Effector CD4-positive, alpha-beta T cell (primary cell): ENCODE data around the gene KIF26A.

Source experiments
- DNase-seq: peaks from one replicate; pipeline ENCODE4 v3.0.0-alpha.2; 2020

Gene KIF26A

DNA sequence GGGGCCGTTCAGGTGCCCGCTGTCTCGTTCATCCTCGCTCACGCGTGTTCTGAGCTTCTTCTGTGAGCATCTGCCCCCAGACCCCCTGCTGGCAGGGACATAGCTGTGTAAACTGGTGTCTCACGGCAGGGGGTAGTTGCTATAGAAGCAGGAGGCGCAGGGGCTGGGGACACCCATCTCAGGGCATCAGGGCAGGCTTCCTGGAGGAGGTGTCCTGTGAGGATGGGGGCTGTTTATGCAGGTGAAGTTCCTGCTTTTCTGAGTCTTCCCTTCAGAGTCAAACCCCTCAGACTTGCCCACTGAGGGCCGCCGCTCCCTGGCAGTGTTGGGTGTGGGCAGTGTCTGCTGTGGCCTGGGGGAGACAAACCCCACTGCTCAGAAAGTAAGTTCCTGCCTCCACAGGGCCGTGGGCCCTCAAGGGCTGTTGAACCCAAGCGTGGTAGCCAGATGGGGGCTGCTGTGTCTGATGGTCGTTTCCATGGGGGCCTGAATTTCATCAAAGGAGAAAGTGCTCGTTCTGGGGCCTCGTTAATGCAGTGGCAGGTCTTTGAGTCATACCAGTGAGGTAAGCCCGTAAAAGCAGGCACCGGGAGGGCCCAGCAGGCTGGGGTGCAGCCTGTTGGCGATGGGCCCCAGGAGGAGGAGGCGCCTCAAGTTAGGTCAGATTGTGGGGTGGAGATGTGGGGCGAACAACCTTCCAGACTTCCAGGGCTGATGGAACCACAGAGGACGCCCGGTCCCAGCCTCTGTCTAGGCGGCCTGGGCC is 23.4 kb downstream of the KIF26A start:
- DNase-seq: no peak

DNA sequence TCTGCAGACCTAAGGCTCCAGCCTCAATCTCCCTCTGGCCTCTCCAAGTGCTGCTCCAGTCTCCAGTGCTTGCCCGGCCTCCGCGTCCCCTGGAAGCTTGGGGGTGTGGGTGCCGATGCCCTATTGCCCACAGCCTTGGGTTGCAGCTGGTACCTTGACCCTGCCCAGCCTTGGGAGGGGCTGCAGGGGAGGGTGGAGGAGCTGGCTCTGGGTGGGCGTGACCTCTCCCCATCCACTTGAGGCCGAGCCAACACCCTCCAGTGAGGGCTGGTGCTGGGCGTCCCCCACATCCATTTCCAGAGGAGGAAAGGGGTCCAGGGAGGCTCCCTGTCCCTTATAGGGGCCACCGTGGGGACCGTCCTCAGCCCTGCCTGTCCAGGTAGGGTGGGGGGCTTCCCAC is 24.1 kb downstream of the KIF26A start:
- no peak for DNase-seq

DNA sequence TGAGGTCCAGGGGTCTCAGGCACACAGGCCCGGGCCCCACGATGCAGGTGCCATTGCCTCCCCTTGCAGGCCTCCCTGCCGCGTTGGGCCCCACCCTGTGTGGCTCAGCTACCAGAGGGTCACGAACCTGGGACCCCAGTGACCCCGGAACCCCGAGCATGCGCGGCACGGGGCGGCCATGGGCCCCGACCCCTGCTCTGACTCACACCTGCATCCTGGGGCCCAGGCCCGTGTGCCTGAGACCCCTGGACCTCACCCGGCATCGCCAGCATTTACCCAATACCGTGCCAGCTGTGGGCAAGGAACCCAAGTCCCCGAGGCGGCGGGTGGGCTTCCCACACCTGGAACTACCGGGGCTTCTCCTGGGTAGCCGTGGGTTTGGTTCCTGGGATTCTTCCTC is 25.2 kb downstream of the KIF26A start:
- no peak for DNase-seq

- no peak for DNase-seq
These were observed 25.7 kb downstream of the KIF26A start for GRCh38 chr14:104164041-104164440.

GRCh38 chr14:104164512-104164911 is 26.1 kb downstream of the KIF26A start:
- no peak for DNase-seq

GRCh38 chr14:104166698-104167097 is 28.3 kb downstream of the KIF26A start:
- DNase-seq: no peak

GRCh38 chr14:104168603-104169002 is 30.2 kb downstream of the KIF26A start:
- DNase-seq: no peak

- no peak for DNase-seq
These were observed 30.8 kb downstream of the KIF26A start for GRCh38 chr14:104169005-104169698.

- DNase-seq: no peak
These were observed 31.5 kb downstream of the KIF26A start for GRCh38 chr14:104169699-104170479.

DNA sequence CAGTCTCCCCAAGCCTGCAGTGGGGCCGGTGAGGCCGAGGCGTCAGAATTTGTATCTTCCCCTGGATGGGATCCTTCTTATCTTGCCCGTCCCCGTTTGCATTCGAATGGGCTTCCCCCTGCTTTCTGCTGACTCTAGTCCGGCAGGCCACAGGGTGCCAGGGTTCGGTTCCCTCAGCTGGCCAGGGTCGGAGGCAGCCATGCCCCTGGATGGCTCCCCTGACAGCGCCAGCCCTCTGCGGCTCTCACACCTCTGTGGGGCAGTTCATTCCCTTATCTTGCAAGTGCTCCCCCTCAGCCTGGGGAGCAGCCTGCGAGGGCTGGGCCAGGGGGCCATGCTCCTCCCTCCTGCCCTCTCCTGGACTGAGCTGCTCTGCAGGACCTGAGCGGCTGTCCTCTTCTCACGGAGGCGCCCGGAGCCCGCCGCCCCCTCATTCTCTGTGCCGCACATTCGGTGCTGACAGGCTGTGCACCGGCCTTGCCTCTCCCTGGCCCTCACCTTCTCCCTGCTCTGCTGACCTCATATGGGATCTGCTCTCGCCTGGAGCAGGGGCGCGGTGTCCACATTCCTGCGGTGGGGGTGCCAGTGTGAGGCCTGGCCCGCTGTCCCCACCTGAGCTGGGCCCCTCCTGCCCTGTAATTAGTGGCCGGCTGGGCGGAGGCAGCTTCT is 32.8 kb downstream of the KIF26A start:
- DNase-seq: no peak

DNA sequence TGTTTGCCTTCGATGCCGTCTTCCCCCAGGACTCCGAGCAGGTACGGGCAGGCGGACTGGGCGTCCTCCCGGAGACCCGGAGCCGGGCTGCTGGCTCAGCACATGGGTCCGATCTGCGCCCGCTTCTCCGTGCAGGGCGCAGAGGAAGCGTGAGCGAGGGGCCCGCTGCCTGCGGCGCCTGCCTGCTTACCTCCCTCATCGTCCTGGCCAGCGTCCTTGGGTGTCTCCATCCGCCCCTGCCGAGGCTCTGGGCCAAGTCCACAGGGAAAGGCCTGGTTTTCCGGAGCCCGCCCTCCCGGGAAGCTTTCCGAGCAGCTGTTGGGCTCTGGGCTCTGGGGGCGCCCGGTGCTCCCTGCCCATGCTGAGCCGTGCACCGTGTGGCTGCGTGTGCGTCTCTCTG is 33.5 kb downstream of the KIF26A start:
- no peak for DNase-seq

- DNase-seq: no peak
These were observed 34.0 kb downstream of the KIF26A start for GRCh38 chr14:104172349-104172748.

- DNase-seq: no peak
These were observed 34.5 kb downstream of the KIF26A start for GRCh38 chr14:104172880-104173279.

GRCh38 chr14:104174051-104174450 is 35.7 kb downstream of the KIF26A start:
- DNase-seq: no peak

GRCh38 chr14:104175041-104175440 is 36.7 kb downstream of the KIF26A start:
- DNase-seq: no peak

GRCh38 chr14:104175811-104176210 is 37.4 kb downstream of the KIF26A start:
- no peak for DNase-seq

DNA sequence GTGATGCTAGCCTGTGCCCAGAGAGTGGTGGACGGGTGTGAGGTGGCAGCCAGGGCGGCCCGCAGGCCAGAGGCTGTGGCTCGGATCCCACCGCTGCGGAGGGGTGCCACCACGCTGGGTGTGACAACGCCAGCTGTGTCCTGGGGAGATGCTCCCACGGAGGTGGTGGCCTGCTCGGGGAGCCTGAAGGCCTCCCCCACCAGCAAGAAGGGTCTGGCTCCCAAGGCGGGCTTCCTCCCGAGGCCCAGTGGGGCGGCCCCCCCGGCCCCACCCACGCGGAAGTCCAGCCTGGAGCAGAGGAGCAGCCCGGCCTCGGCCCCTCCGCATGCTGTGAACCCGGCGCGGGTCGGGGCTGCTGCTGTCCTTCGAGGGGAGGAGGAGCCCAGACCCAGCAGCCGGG is 38.2 kb downstream of the KIF26A start:
- no peak for DNase-seq

GRCh38 chr14:104177411-104177810 is 39.0 kb downstream of the KIF26A start:
- no peak for DNase-seq

DNA sequence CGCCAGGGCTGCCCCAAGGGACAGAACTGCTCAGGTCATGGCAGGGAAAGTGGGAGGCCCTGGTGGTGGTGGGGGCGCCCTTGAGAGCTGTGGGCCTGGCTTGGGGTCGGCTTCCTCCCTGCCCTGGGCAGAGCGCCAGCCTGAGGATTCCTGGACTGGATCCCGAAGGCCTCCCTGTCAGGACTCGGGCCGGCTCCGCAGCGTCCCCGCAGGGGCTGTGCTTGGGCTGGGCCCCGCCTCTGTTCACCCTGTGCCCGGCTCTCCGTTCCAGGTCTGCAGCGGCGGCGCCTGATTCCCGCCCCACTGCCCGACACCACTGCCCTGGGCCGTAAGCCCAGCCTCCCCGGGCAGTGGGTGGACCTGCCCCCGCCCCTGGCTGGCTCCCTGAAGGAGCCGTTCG is 39.9 kb downstream of the KIF26A start:
- no peak for DNase-seq

- no peak for DNase-seq
These were observed 40.7 kb downstream of the KIF26A start for GRCh38 chr14:104179126-104179525.

DNA sequence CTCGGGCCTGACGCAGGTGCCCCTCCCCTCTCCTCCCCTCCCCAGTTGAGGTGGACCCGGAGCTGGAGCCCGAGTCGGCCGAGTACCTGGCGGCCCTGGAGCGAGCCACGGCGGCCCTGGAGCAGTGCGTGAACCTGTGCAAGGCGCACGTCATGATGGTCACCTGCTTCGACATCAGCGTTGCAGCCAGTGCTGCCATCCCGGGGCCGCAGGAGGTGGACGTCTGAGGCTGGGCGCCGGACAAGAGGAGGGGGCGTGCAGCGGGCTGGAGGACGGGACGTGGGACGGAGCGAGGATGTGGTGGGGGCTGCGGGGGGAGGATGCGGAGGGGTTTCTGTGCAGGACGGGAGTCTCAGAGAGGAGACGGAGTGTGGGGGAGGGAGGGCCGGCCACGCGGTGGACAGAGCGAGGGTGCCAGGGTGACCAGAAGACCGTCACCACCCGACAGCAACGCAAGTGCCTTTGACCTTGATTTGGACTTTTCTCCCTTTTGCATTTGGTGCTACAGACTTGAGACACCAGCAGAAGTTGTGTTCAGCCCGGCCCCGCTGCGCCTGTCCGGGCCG is 41.3 kb downstream of the KIF26A start:
- DNase-seq: no peak

DNA sequence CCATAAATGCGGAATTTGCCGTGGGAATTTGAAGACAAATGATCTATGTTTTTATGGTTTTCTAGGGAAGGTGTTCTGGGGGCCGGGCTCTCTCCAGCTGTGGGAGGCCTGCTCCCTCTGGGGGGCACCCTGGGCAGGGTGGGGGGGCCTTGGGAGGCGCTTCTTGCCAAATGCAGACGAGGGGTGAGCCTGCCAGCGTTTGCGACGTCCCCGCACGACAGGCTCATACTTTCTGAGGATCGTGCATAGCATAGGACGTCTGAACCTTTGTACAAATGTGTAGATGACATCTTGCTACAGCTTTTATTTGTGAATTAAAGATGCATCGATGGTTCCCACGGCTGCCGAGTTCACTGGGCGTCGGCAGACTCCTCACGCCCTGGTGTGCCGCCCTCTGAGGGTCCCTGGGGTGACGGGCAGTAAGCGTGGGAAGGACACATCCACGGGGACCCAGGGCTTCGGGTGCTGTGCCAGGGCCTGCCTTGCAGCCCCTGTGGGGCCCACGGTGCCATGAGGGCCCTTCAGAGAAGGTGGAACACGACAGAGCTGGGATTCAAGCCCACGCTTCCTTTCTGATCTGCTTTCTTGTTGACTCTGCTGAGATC is 42.3 kb downstream of the KIF26A start:
- DNase-seq: no peak
